ENCODE measurements around the gene P2RY4.
"Not testable (repeated sequence)": the region's sequence is repeated elsewhere in the genome, so short reads cannot be mapped to it uniquely, and the experiment has no call there.

Gene P2RY4

GRCh38 chrX:70260104-70260503, at the start of gene P2RY4:
Gene P2RY4, minus strand, starts transcription at chrX:70260204. Its CDS starts 580 bp downstream, at chrX:70259624.
- DNase-seq = no peak

GRCh38 chrX:70301716-70302115, 41.7 kb upstream of the P2RY4 start:
- DNase-seq = no peak

DNA sequence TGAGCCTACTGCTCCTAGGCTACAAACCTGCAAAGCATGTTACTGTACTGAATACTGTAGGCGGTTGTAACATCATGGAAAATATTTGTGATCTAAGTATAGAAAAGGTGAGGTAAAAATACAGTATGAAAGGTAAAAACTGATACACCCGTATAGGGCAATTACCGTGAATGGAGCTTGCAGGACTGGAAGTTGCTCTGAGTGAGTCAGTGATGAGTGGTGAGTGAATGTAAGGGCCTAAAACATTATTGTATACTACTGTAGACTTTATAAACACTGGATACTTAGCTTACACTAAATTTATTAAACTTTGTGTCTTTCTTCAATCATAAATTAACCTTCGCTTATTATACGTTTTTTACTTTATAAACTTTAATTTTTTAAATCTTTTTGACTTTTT, 33.6 kb upstream of the P2RY4 start:
- no peak for DNase-seq

- DNase-seq = no peak
These were observed 32.8 kb upstream of the P2RY4 start for GRCh38 chrX:70292788-70293187.

GRCh38 chrX:70289793-70290770, 30.1 kb upstream of the P2RY4 start, which contains the start of the genes KIF4A and PDZD11:
Gene KIF4A, plus strand, starts transcription at chrX:70290104. Its CDS starts 355 bp downstream, at chrX:70290459.
Gene PDZD11, minus strand, starts transcription at chrX:70289927. Its CDS starts 586 bp downstream, at chrX:70289341.
- peak; percentile 64 for DNase-seq

GRCh38 chrX:70289168-70289792, 29.3 kb upstream of the P2RY4 start:
- DNase-seq = no peak

DNA sequence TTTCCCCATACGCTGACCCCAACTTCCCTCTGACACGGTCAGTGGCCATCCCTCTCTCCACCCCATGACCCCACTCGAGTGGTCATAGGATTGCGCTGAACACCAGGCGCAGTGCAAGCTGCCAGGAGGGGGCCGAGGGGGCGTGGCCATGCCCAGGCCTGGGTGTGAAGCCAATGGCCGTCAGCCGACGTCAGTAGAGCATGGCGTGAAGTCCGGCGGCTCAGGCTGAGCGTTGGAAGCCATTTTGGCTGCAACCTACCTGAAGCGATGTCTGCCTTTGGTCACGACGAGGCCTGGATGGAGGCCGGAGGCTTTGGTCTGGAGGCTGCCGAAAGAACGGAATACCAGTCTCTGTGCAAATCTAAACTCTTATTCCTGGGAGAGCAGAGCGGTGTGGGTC, 21.9 kb upstream of the P2RY4 start, which contains the start of gene RAB41:
RAB41 (plus strand) TSS at position 222 of the 400 bp plus-strand sequence; CDS start at position 268, 46 bp downstream.
- no peak for DNase-seq

DNA sequence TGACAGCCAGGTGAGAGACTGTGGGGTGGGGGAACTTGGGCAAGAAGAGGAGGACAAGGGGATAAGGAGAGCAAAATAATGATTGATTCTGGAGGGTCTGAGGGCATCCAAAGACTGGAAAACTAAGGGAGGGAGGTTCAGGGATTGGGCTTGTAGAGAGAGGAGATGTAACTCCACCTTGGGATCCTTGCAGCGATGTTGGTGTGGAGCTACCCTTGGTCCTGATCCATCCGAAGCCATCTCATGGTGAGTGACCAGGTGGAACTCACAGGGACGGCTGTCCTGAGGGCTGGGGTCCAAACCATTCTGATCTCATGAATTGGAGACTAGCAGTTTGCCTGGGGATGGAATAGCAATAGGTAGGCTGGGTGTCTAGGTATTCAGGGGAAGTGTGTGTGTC, 20.6 kb upstream of the P2RY4 start:
- no peak for DNase-seq

DNA sequence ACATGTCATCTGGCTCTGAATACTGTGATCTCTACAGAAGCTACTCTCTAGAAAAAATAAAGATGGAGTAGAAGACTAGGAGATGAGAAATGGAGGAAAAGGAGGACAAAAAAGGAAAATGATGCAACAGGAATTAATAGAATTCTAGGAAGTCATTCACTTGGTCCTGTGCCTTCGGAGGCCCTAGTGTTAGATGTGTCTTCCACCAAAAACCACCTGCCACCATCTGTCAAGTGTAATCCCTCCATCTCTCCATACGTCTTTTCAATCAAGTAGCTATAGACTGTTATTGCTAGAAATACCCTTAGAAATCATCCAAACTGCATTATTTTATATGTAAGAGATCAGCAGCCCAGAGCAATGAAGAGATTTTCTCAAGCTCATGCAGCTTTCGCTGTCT, 19.1 kb upstream of the P2RY4 start:
- DNase-seq = no peak

- DNase-seq = not testable (repeated sequence)
These were observed 14.0 kb upstream of the P2RY4 start for GRCh38 chrX:70274029-70274428.

- no peak for DNase-seq
These were observed 8.0 kb upstream of the P2RY4 start, which contains the start of gene ARR3 for GRCh38 chrX:70268034-70268433. Gene ARR3, plus strand, starts transcription at chrX:70268334. Its CDS starts 1,052 bp downstream, at chrX:70269386.

DNA sequence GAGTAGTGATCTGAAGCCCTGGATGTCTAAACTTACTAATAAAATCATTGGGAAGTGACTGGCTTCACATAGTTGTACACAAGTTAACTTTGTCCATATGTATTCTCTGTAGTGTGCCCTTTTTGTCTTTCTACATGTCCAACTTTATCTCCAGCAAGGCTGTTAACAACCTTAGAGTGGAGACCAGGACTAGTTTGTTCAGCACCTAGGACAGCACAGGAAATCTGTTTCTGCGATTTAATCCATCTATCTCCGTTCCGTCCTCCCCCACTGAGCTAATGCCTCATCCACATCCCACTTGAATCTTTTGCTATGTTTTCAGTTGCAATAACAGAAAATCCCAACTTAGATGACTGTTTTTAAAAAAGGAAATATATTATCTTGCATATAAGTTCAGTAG, 4.8 kb upstream of the P2RY4 start:
- DNase-seq = no peak

DNA sequence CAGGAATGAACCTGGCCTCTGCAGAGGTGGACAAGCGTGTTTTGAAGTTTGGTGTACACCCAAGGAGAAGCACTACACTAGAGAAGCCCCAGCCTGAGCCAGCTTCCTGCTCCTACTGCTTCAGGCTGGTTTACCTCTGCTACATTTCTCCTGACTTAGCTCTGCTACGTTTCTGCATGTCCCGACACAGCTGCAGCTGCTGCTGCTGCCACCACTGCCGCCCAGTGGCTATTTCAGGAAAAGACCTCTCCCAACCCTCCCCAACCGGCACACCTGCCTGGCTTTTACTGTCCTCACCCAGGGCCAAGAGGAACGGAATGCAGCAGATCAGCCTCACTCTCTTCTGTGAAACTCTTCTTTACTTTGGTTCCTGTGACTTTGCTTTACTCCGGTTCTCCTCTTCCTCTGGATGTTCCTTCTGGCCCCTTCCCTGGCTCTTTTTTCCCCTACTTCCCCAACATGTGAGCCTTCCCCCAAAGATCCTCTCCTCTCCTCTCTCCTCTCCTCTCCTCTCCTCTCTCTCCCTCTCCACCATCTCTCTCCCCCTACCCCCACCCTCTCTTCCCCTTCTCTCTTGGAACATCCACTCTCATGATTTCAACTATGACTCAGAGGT, 3.1 kb upstream of the P2RY4 start:
- DNase-seq = peak; percentile 20

DNA sequence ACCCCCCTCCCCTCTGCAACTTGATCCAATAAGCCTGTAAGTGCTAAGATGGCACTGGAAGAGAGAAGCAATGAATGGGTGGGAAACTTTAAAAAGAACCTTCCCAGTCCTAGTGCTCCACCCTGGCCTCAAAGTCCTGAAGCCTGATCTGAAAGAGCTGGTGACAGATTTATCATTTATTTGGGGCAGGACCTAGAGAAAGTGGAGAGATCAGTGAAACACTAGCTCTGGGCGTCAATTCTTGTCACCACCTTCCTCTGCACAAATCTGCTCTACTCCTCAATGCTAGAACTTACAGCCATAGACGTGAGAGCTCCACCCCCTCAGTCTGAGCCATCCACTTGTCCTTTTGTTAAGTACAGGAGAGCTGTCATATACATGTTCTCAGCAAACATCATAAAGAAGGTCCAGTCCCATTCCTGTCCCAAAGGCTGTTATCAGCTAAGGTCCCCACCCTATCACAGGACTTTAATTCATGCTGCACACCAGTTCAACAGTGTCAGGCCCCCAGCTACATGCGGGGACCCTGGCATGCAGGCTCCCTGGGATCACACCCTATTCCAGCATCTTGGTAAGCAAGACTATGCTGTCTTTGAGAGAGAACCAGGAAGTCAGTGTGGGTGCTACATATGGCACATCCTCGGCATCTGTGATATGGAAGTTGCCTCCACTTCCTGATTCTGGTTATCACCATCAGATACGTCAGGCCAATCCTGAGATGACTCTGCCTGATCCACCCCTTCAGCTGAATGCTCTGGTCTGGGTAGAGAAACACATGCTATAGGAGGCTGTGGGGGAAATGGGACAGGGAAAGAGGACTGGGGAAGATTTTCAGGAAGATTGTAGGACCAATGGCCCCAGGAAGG, 2.3 kb downstream of the P2RY4 start:
- no peak for DNase-seq

- no peak for DNase-seq
These were observed 4.6 kb downstream of the P2RY4 start for GRCh38 chrX:70255452-70255851.

- DNase-seq = no peak
These were observed 5.1 kb downstream of the P2RY4 start for GRCh38 chrX:70254909-70255308.

DNA sequence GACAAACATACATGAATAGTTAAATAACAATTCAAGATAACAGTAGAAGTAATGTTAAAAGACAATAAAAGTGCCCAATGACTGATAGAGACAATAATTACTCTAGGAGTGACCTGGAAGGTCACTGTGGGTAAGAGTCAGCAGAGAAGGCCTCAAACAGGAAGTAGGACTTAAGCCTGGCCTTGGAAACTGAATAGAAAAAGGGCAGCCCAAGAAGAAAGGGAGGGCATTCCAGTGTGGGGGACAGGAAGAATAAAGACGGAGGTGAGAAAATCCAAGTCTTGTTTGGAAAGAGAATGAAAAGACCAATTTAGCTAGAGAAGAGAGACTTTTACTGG, 6.0 kb downstream of the P2RY4 start:
- DNase-seq = no peak

- DNase-seq = peak; percentile 23
These were observed 6.5 kb downstream of the P2RY4 start for GRCh38 chrX:70253377-70254062.

DNA sequence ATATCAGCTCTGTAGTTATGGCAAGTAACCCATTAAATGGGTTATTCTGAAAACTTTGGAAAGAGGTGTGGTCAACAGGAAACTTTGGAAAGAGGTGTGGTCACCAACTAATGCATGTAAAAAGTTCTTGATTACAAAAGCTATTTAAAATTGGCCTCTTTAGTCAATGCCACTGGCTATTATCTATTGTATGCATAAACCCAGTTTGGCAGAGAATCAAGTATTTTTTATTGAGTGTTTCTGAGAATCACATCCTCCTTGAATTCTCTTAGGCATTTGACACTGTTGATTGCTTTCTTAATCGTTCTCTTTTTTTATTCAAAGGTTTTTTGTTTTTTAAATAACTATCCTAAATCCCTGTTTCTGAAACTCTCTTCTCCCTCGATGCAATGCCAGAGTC, 7.5 kb downstream of the P2RY4 start:
- no peak for DNase-seq

DNA sequence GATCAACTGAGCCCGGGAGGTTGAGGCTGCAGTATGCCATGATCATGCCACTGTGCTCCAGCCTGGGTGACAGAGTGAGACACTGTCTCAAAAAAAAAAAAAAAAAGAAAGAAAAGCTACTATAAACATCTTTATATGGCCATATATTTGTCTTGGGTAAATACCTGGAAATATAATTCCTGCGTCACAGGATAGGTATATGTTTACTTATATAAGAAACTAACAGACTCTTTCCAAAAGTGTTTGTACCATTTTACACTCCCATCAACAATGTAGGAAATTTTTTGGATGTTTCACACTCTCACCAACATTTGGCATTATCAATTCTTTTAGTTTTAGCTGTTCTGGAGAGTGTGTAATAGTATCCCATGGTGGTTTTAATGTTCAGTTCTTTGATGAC, 12.8 kb downstream of the P2RY4 start:
- DNase-seq = no peak

- no peak for DNase-seq
These were observed 15.1 kb downstream of the P2RY4 start for GRCh38 chrX:70244881-70245280.

- not testable (repeated sequence) for DNase-seq
These were observed 16.4 kb downstream of the P2RY4 start for GRCh38 chrX:70243601-70244000.
